ENCODE data around the gene SYNGR1. TPM values are rescaled to one million over a fixed set of nuclear protein-coding genes. Genes with fewer than 3 reads are reported as not detected.

SYNGR1 gene, protein sequence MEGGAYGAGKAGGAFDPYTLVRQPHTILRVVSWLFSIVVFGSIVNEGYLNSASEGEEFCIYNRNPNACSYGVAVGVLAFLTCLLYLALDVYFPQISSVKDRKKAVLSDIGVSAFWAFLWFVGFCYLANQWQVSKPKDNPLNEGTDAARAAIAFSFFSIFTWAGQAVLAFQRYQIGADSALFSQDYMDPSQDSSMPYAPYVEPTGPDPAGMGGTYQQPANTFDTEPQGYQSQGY
- 9.4 to 11.9 TPM (median 10.2 TPM) in 5 replicates for total RNA-seq (2022; extraction: Qiagen RNA extraction)

DNA sequence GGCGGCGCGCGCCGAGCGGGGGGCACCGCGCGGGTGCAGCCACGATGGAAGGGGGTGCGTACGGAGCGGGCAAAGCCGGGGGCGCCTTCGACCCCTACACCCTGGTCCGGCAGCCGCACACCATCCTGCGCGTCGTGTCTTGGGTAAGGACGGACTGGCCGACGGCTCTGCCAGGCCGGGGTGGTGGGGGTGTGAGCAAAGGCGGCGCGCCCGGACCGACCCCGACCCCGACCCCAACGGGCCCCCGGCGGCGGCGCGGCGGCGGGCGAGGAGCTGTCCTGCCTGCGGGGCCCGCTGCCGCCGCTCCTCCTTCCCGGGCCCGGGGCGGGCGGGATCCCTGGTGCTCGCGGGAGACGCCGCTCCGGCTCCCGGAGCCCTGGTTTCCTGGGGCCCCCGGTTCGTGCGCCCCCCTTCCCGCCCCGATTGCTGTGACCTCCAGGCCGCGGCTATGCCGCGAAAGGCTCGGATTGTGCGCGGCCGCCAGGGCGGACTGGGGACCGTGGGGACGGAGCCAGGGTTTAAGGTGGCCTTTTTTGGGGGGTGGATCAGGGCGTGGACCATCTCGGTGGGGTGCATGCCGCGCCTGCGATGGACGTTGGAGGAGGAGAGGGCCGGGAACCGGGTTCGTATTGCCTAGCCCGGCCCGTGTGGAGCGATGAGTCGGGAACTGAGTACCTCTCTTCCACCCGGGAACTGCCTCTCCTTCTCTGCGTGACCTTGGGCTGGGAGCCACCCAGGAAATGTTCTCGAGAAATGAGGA lies at the start of gene SYNGR1:
SYNGR1 (plus strand) TSS at position 25 of the 760 bp plus-strand sequence; CDS start at position 45, 20 bp downstream.

DNA sequence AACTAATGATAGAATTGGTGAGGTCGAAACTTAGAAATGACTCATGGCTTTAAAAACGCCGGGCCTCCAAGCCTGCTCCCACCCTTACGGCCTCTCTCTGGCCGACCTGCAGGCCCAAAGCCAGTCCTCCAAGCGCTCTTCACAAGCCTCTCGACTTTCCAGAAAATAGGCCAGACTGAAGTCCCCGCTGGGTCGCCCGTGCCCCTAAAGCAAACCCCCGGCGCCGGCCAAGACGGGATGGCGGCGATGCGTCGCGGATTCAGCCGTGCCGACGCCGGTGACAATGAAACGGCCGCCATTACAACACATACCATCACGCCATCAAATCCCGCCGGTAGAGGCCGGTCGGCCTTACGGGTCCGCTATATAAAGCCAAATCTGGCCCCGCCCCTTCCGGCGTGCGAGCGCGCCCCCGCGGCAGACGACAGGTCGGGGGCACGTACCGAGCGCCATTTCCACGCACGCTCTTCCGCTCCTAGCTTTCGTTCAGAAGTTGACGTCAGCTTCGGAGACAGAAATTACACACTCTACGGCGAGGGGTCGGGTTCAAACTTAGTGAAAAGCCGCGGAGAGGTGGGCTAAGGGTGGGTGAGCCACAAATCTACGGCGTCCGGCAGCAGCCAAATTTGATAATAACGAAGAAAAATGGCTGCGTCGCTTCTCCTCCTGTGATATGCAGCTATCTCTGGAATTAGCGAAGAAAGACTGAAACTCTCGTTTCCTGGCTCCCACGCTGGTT lies 30.3 kb upstream of the SYNGR1 start, which contains the start of gene RPL3:
RPL3 (minus strand) TSS at position 340 of the 739 bp plus-strand sequence; CDS start at position 314, 26 bp downstream.

Other genes starting within 250 kb of the SYNGR1 start
- 0.88 to 1.2 TPM (median 0.94 TPM) in 5 replicates for gene CBX7, start 197.3 kb upstream of the SYNGR1 start, total RNA-seq (2022; extraction: Qiagen RNA extraction)
- gene PDGFB, start 105.0 kb upstream of the SYNGR1 start, total RNA-seq (2022; extraction: Qiagen RNA extraction): 2.9 to 3.9 TPM (median 3.5 TPM) in 5 replicates
- 1,528 to 2,414 TPM (median 1,562 TPM) in 5 replicates for gene RPL3, start 30.4 kb upstream of the SYNGR1 start, total RNA-seq (2022; extraction: Qiagen RNA extraction)
- gene TAB1, start 49.8 kb downstream of the SYNGR1 start, total RNA-seq (2022; extraction: Qiagen RNA extraction): 7.4 to 11.3 TPM (median 10.3 TPM) in 5 replicates
- gene MGAT3, start 107.0 kb downstream of the SYNGR1 start, total RNA-seq (2022; extraction: Qiagen RNA extraction): 0.61 to 1.2 TPM (median 0.89 TPM) in 5 replicates
- gene MIEF1, start 152.3 kb downstream of the SYNGR1 start, total RNA-seq (2022; extraction: Qiagen RNA extraction): 21.6 to 30.6 TPM (median 28.1 TPM) in 5 replicates
- 302 to 372 TPM (median 335 TPM) in 5 replicates for gene ATF4, start 170.6 kb downstream of the SYNGR1 start, total RNA-seq (2022; extraction: Qiagen RNA extraction)
- 74.6 to 99.1 TPM (median 82.4 TPM) in 5 replicates for gene RPS19BP1, start 182.8 kb downstream of the SYNGR1 start, total RNA-seq (2022; extraction: Qiagen RNA extraction)
- 0.06 to 0.13 TPM (median 0.11 TPM) in 5 replicates for gene CACNA1I, start 220.8 kb downstream of the SYNGR1 start, total RNA-seq (2022; extraction: Qiagen RNA extraction)